ENCODE data around the gene ETFA. TPM values are rescaled to one million over a fixed set of nuclear protein-coding genes. Genes with fewer than 3 reads are reported as not detected.
A peak's percentile ranks its signal among the peaks of the same experiment; 100 is the strongest.

ETFA gene
- total RNA-seq, 4 donors from 2014 or later, result 56.6 to 125 (median 83.1) TPM

GRCh38 chr15:76337696-76338485, 26.6 kb upstream of the ETFA start:
- intact Hi-C loops (cut with DNase I), result no loop called here
- Histone ChIP-seq H3K4me1 (peaks cover 48 to 81% (median 55%) of the 10 kb centered on the region in 3 donors), H3K27ac (peak overlapping the region in 3 of 4 donors; percentile 40 to 75 (median 65)), H3K27me3 (peaks cover 23 to 100% (median 48%) of the 10 kb centered on the region in 4 donors), H3K9me3 (no peaks in the 10 kb centered on the region), H3K4me3 (peak overlapping the region; percentile 11 to 66 (median 41)), H3K36me3 (no peaks in the 10 kb centered on the region)
- 5 to 10% methylated on average over 11 to 18 of the region's 89 CpGs for WGBS, 2 donors
- no peak for DNase-seq
- TF ChIP-seq POLR2A (IDR thresholded peaks at IDR 0.05), result no peak

GRCh38 chr15:76337059-76337695, 25.9 kb upstream of the ETFA start:
- no peak for DNase-seq
- H3K36me3 ChIP-seq, result no peaks in the 10 kb centered on the region
- no peaks in the 10 kb centered on the region for H3K9me3 ChIP-seq
- peak overlapping the region; percentile 9 to 66 (median 41) for H3K4me3 ChIP-seq
- H3K27me3 ChIP-seq, result peaks cover 16 to 99% (median 46%) of the 10 kb centered on the region in 4 donors
- TF ChIP-seq POLR2A (IDR thresholded peaks at IDR 0.05), result no peak
- TF ChIP-seq CTCF (IDR thresholded peaks at IDR 0.05), result no peak
- peaks cover 45 to 73% (median 48%) of the 10 kb centered on the region in 3 donors for H3K4me1 ChIP-seq
- intact Hi-C loops (cut with DNase I), result no loop called here
- WGBS, 2 donors, result 14 to 16% methylated on average over 25 of the region's 25 CpGs
- peak overlapping the region in 3 of 4 donors; percentile 40 to 75 (median 65) for H3K27ac ChIP-seq

- peaks cover 15 to 92% (median 46%) of the 10 kb centered on the region in 4 donors for H3K27me3 ChIP-seq
- no peaks in the 10 kb centered on the region for H3K36me3 ChIP-seq
- peak within 1 kb of the TSS; percentile 4 to 75 (median 52) for H3K27ac ChIP-seq
- TF ChIP-seq POLR2A (IDR thresholded peaks at IDR 0.05), result peak in 1 of 4 donors; percentile 53
- no peak for TF ChIP-seq CTCF (IDR thresholded peaks at IDR 0.05)
- intact Hi-C loops (cut with DNase I), result no loop called here
- WGBS, 2 donors, result 9 to 12% methylated on average over 22 to 35 of the region's 40 CpGs
- peak within 1 kb of the TSS; percentile 11 to 66 (median 41) for H3K4me3 ChIP-seq
- H3K4me1 ChIP-seq, result peaks cover 37 to 66% (median 41%) of the 10 kb centered on the region in 3 donors
- no peaks in the 10 kb centered on the region for H3K9me3 ChIP-seq
- peak; percentile 23 for DNase-seq
These were observed 25.2 kb upstream of the ETFA start, which contains the start of gene ISL2 for GRCh38 chr15:76336254-76337058. Gene ISL2, plus strand, starts transcription at chr15:76336773. Its CDS starts 111 bp downstream, at chr15:76336884.

GRCh38 chr15:76335307-76336253, 24.3 kb upstream of the ETFA start:
- DNase-seq, result no peak
- intact Hi-C loops (cut with DNase I), result no loop called here
- peak overlapping the region in 3 of 4 donors; percentile 39 to 66 (median 43) for H3K4me3 ChIP-seq
- peak overlapping the region; percentile 4 to 73 (median 52) for H3K27ac ChIP-seq
- H3K4me1 ChIP-seq, result peaks cover 29 to 57% (median 32%) of the 10 kb centered on the region in 3 donors
- H3K27me3 ChIP-seq, result peaks cover 9 to 83% (median 38%) of the 10 kb centered on the region in 4 donors
- H3K36me3 ChIP-seq, result no peaks in the 10 kb centered on the region
- no peaks in the 10 kb centered on the region for H3K9me3 ChIP-seq
- 14% methylated on average over 28 of the region's 39 CpGs for WGBS, 2 donors
- TF ChIP-seq POLR2A (IDR thresholded peaks at IDR 0.05), result no peak
- TF ChIP-seq CTCF (IDR thresholded peaks at IDR 0.05), result no peak

Data from esophagus squamous epithelium (tissue), 5 donors.